K562 (cell line): ENCODE data around the gene NAV2. TPM values are rescaled to one million over a fixed set of nuclear protein-coding genes. Genes with fewer than 3 reads are reported as not detected.

Experiments used
- ATAC-seq: fragments of 200-7000 bp; cut with Tn5 transposase; 3 replicates; pipeline ENCODE4 v1.9.1; 2020; ENCODE audit warnings: moderate library complexity
- BruUV-seq: library from RNA; stranded (reverse); fragments of 400-500 nt; replicated peaks from 2 replicates; lab custom pipeline; 2021; lab: Mats Ljungman, UMichigan
- CTCF ChIA-PET: fragments of 300-600 bp; formaldehyde crosslinking; extraction: SDS; loops from one replicate; lab custom pipeline; 2021; ENCODE audit warnings: low intra/inter-chr PET ratio; lab: Yijun Ruan, JAX
- POLR2A ChIA-PET: fragments of 300-600, 350-650 bp; sonication (Branson Sonifier 250); formaldehyde crosslinking; extraction: SDS; loops from one replicate; lab custom pipeline; 2021; ENCODE audit warnings: antibody characterized with exemption, inconsistent platforms; lab: Yijun Ruan, JAX
- DNase-seq, 4 experiments: peaks; one replicate each; pipeline versions ENCODE4 v3.0.0 to v3.0.0-alpha.2; 2011 to 2018; ENCODE audit warnings: low spot score in 3 of 4, mixed read lengths in 3 of 4; ENCODE audit errors: extremely low read depth in 1 of 4
- FAIRE-seq: peaks from 2 replicates; lab custom pipeline; 2011; peaks lifted over from hg19 to GRCh38; lab: Jason Lieb, UNC
- H2AFZ ChIP-seq: 2 replicates; pipeline ENCODE4 v1.6.0; 2011; ENCODE audit warnings: low read depth, low read length, control low read depth, inconsistent platforms
- H3K27ac ChIP-seq: fragments of 200-600 bp; 3 replicates; pipeline ENCODE4 v1.8.0; 2011; ENCODE audit warnings: low read depth, mild to moderate bottlenecking, control low read depth, inconsistent platforms, low read length, moderate library complexity, mixed read lengths; ENCODE audit errors: extremely low read depth
- H3K27me3 ChIP-seq, 2 experiments: fragments of 300-600 bp in 1 of 2; 2 replicates in 1 of 2; 3 replicates in 1 of 2; pipeline versions ENCODE4 v1.6.0 to v1.8.0; 2011; ENCODE audit warnings: inconsistent platforms in 2 of 2, low read length in 2 of 2, mild to moderate bottlenecking in 1 of 2, mixed read lengths in 1 of 2, moderate library complexity in 1 of 2; ENCODE audit not compliant: control insufficient read depth in 2 of 2, insufficient read depth in 2 of 2
- H3K36me3 ChIP-seq: fragments of 300-600 bp; 3 replicates; pipeline ENCODE4 v1.8.0; 2011; ENCODE audit warnings: mild to moderate bottlenecking, low read length, inconsistent platforms; ENCODE audit not compliant: control insufficient read depth, insufficient read depth
- H3K4me1 ChIP-seq, 2 experiments: fragments of 200-600 bp in 1 of 2; replicated peaks in 1 of 2; 2 replicates in 1 of 2; 3 replicates in 1 of 2; pipeline versions ENCODE4 v1.5.1 to v1.8.0; 2011; ENCODE audit warnings: inconsistent platforms in 2 of 2, low read length in 2 of 2, mild to moderate bottlenecking in 1 of 2, mixed read lengths in 1 of 2, moderate library complexity in 1 of 2; ENCODE audit not compliant: control insufficient read depth in 2 of 2, insufficient read depth in 2 of 2
- H3K4me2 ChIP-seq: 2 replicates; pipeline ENCODE4 v1.6.1; 2011; ENCODE audit warnings: low read length, control low read depth, inconsistent platforms, mixed read lengths; ENCODE audit not compliant: insufficient read depth
- H3K4me3 ChIP-seq: fragments of 200-600 bp; sonication (generic), shearing (Covaris generic); 2 replicates; pipeline ENCODE4 v1.5.1; 2016; ENCODE audit warnings: control low read depth, inconsistent platforms
- H3K79me2 ChIP-seq: fragments of 200-600 bp; 3 replicates; pipeline ENCODE4 v1.8.0; 2011; ENCODE audit warnings: low read length, inconsistent platforms; ENCODE audit not compliant: control insufficient read depth, insufficient read depth
- H3K9ac ChIP-seq, 2 experiments: 2 replicates each; pipeline versions ENCODE4 v1.6.0 to v1.6.1; 2011; ENCODE audit warnings: low read depth in 2 of 2, low read length in 2 of 2, control low read depth in 1 of 2, inconsistent platforms in 1 of 2, mild to moderate bottlenecking in 1 of 2, mixed read lengths in 1 of 2; ENCODE audit not compliant: insufficient read depth in 1 of 2
- H3K9me1 ChIP-seq: one replicate; pipeline ENCODE4 v1.6.0; 2011; ENCODE audit warnings: inconsistent platforms, mild to moderate bottlenecking, low read length, moderate library complexity; ENCODE audit not compliant: control insufficient read depth, insufficient read depth
- H3K9me3 ChIP-seq: replicated peaks from 2 replicates; pipeline ENCODE4 v1.5.1; 2011; ENCODE audit warnings: low read depth, low read length, inconsistent platforms; ENCODE audit not compliant: control insufficient read depth, insufficient read depth
- H4K20me1 ChIP-seq: replicated peaks from 2 replicates; pipeline ENCODE4 v1.6.1; 2011; ENCODE audit warnings: low read length, inconsistent platforms, mixed read lengths; ENCODE audit not compliant: control insufficient read depth, insufficient read depth
- CEBPG ChIP-seq, 3 experiments: fragments of 200-800 bp in 1 of 3; sonication (Bioruptor generic) in 1 of 3; sonication (generic) in 1 of 3; formaldehyde crosslinking in 1 of 3; IDR thresholded peaks in 2 of 3; conservative IDR thresholded peaks in 1 of 3; 2 replicates each; pipeline versions ENCODE4 v1.6.1 to v1.8.0; 2016 to 2022; ENCODE audit warnings: missing compliant biosample characterization in 2 of 3, missing genetic modification characterization in 2 of 3, mild to moderate bottlenecking in 1 of 3, missing genetic modification reagents in 1 of 3
- FOSL1 ChIP-seq: fragments of 200-800 bp; sonication (Bioruptor generic); conservative IDR thresholded peaks from 2 replicates; pipeline ENCODE4 v1.6.1; 2016; ENCODE audit warnings: missing genetic modification characterization, missing compliant biosample characterization
- FOXJ3 ChIP-seq: sonication (generic); formaldehyde crosslinking; IDR thresholded peaks from 2 replicates; pipeline ENCODE4 v1.4.0; 2020; ENCODE audit warnings: mild to moderate bottlenecking, missing genetic modification reagents
- HNRNPH1 ChIP-seq: fragments of 200-400 bp; formaldehyde crosslinking; optimal IDR thresholded peaks from 2 replicates; pipeline ENCODE3; 2017; ENCODE audit warnings: low read depth, mild to moderate bottlenecking, low read length, moderate library complexity
- HNRNPLL ChIP-seq: fragments of 200-400 bp; formaldehyde crosslinking; IDR thresholded peaks from 2 replicates; pipeline ENCODE4 v1.6.1; 2017; ENCODE audit warnings: low read length, low read depth, mild to moderate bottlenecking; ENCODE audit not compliant: poor library complexity, severe bottlenecking
- KLF1 ChIP-seq: fragments of 450-650 bp; IDR thresholded peaks from 2 replicates; pipeline ENCODE4 v1.6.1; 2016; ENCODE audit warnings: missing genetic modification characterization, missing compliant biosample characterization
- NR2C1 ChIP-seq, 2 experiments: fragments of 450-650 bp; IDR thresholded peaks; 2 replicates each; pipeline ENCODE4 v1.6.1; 2017; ENCODE audit warnings: mild to moderate bottlenecking in 2 of 2, antibody characterized with exemption in 1 of 2, inconsistent platforms in 1 of 2, missing compliant biosample characterization in 1 of 2, missing genetic modification characterization in 1 of 2
- PPARD ChIP-seq: fragments of 250-450 bp; sonication (Bioruptor Pico); IDR thresholded peaks from 2 replicates; pipeline ENCODE4 v1.8.0; 2022; ENCODE audit warnings: inconsistent platforms, mild to moderate bottlenecking, moderate library complexity
- PRMT5 ChIP-seq: sonication (generic); formaldehyde crosslinking; IDR thresholded peaks from 2 replicates; pipeline ENCODE4 v1.5.0; 2020; ENCODE audit warnings: missing genetic modification reagents
- RAD51 ChIP-seq: fragments of 450-650 bp; IDR thresholded peaks from 2 replicates; pipeline ENCODE4 v1.7.1; 2016; ENCODE audit warnings: low read depth, mild to moderate bottlenecking, borderline replicate concordance
- SUPT5H ChIP-seq: fragments of 450-650 bp; IDR thresholded peaks from 2 replicates; pipeline ENCODE4 v1.6.1; 2016
- TEAD4 ChIP-seq, 2 experiments: sonication (generic) in 1 of 2; formaldehyde crosslinking in 1 of 2; IDR thresholded peaks; 2 replicates each; pipeline versions ENCODE4 v1.6.1 to v1.8.0; 2012 to 2022; ENCODE audit warnings: borderline replicate concordance in 1 of 2, inconsistent platforms in 1 of 2, low read length in 1 of 2, mild to moderate bottlenecking in 1 of 2, missing genetic modification reagents in 1 of 2
- XRCC4 ChIP-seq: IDR thresholded peaks from one replicate; pipeline ENCODE4 v1.6.1; 2011; ENCODE audit not compliant: insufficient read depth, insufficient read length; ENCODE audit errors: extremely low read depth
- ZSCAN29 ChIP-seq: fragments of 450-650 bp; IDR thresholded peaks from 2 replicates; pipeline ENCODE4 v1.6.1; 2017
- WGBS: fragments of 100-300 bp; shearing (Covaris generic); methylation state at CpG from one replicate; pipeline ENCODE4 v1.1.6; 2016; ENCODE audit warnings: low coverage, mixed read lengths; ENCODE audit not compliant: insufficient coverage; ENCODE audit errors: missing lambda C conversion rate; 5-methylcytosine and 5-hydroxymethylcytosine counted together
- in situ Hi-C: fragments of 300-500 bp; cut with MboI; formaldehyde crosslinking; loops from 4 replicates; pipeline ENCODE4 v1.15.0; 2018; ENCODE audit warnings: inconsistent platforms, mixed read lengths
- intact Hi-C: fragments of 100-400 bp; cut with micrococcal nuclease; formaldehyde crosslinking; loops from 2 replicates; pipeline ENCODE4 v1.14.2; 2022
- polyA plus RNA-seq, 8 experiments: library from polyadenylated mRNA; depleted of rRNA in 4 of 8; stranded (reverse) in 5 of 8; unstranded in 3 of 8; fragments of >200 nt; fragmentation: Nextera tagmentation in 2 of 8; fragmentation: Illumina TruSeq in 1 of 8; extraction: Ambion mirVana in 2 of 8; extraction: Trizol in 1 of 8; gene quantifications; 2 replicates each; pipeline versions ENCODE4 v1.2.1 to v1.2.3, GENCODE V29; 2011 to 2014; ENCODE audit warnings: inconsistent platforms in 1 of 8, missing spikeins in 1 of 8
- total RNA-seq, 7 experiments: library from RNA; depleted of rRNA in 6 of 7; stranded (reverse); fragments of >200 nt in 6 of 7; fragmentation: Illumina TruSeq in 2 of 7; extraction: Trizol in 2 of 7; gene quantifications; 2 replicates each; pipeline versions ENCODE4 v1.2.1 to v1.2.3, GENCODE V29; 2011 to 2021; ENCODE audit warnings: low replicate concordance in 1 of 7
- TF ChIP-seq, protein P1 (sequence below), 2 experiments: fragments of 450-650 bp in 1 of 2; sonication (generic) in 1 of 2; formaldehyde crosslinking in 1 of 2; IDR thresholded peaks in 1 of 2; conservative IDR thresholded peaks in 1 of 2; 2 replicates each; pipeline versions ENCODE4 v1.6.1 to v1.8.1; 2016 to 2023; ENCODE audit warnings: mild to moderate bottlenecking in 2 of 2, moderate library complexity in 2 of 2, inconsistent platforms in 1 of 2, missing genetic modification reagents in 1 of 2
- TF ChIP-seq, protein P2 (sequence below): fragments of 250-450 bp; sonication (Bioruptor Pico); IDR thresholded peaks from 2 replicates; pipeline ENCODE4 v1.8.0; 2021; ENCODE audit warnings: moderate library complexity, mild to moderate bottlenecking, inconsistent platforms

Gene NAV2
- total and polyA plus RNA-seq, 9 of the 15 experiments (the other 6 are each of a cell fraction or from before 2014, with no cell fraction given): 0.03 to 0.35 (median 0.05) TPM

DNA sequence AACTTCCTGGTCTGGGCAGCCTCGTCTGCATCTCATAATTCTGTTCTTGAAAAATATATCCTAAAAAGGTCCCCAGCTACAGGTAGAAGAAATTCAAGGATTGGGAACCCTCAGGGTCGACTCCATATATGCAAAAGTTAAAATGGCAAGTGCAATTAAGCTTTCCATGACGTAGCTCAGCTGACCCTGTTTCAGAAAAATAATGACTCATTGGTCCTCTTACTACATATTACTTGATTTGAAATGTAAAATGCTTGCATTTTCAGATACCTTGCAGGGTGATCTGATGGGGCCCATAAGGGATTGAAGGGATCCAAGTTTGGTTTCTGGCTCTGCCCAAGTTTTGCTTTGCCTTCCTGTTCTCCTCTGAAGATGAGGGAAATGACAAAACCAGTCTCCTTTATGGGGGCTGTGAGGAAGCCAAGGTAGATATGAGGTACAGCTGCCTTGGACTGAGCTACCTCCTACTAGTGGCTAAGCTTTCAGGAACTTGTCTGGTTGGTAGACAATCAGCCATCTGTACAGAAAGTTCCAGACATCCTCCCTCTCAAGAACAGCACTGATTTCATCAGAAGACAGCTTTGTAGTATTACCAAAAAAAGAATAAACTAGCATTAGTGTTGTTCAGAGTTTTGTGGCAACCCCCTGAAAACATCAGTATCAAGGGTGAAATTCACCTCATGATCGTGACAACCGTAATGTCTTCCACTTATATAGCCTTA, 270.3 kb downstream of the NAV2 start (continued):
- TF ChIP-seq FOSL1 (tag) (peak; percentile 51), NR2C1 (IDR thresholded peaks at IDR 0.05) (no peak), NR2C1 (tag; IDR thresholded peaks at IDR 0.05) (peak; percentile 32; the same call in 1 of the 2 replicates)
- TF ChIP-seq, protein P1, sequence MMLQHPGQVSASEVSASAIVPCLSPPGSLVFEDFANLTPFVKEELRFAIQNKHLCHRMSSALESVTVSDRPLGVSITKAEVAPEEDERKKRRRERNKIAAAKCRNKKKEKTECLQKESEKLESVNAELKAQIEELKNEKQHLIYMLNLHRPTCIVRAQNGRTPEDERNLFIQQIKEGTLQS (IDR thresholded peaks at IDR 0.05): peak; percentile 66
- TF ChIP-seq, protein P1 (CRISPR knock-in tag; conservative IDR thresholded peaks at IDR 0.05): no peak

DNA sequence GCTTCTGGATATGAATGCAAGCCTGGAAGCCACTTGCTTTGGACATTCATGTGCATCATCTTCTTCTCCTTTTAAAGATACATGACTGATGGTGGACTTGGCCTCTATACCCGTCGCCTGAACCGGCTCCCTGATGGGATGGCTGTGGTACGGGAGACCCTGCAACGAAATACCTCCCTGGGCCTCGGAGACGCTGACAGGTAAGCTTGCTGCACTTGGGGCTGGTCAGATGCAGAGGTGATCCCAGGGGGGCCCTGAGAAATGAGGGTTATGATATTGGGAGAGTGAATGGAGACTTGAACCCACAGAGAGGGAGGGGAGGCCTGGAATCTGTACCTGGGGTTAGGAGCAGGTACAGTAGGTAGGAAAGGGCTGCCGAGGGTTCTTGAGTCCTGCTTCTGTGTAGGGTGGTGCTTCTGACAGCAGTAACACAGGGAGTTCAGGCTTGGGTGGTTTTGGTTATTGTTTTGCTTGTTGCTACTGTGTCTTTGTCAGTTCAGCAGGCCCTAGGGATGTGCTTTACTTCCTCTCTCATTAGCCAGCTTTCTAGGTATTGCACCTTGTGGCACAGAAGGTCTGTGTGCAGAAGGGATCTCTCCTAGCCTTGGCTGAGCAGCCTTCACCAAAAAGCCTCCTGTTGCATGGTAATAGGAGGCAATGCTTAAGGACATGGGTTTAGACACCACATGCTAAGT, 271.6 kb downstream of the NAV2 start:
- FAIRE-seq (no peak), ATAC-seq (no peak), DNase-seq (no peak)
- Histone ChIP-seq H3K9me3 (no peaks in the 10 kb centered on the region), H3K36me3 (no peaks in the 10 kb centered on the region), H3K9me1 (no peaks in the 10 kb centered on the region), H2AFZ (no peak overlapping the region), H3K79me2 (no peaks in the 10 kb centered on the region), H3K9ac (no peak overlapping the region), H3K4me1 (peaks cover 13 to 50% of the 10 kb centered on the region in 2 experiments), H3K27me3 (no peaks in the 10 kb centered on the region), H3K4me2 (no peak overlapping the region), H4K20me1 (no peaks in the 10 kb centered on the region), H3K4me3 (no peak overlapping the region), H3K27ac (no peak overlapping the region)
- BruUV-seq: no TSS peak
- WGBS: 86% methylated on average over 7 of the region's 8 CpGs
- ChIA-PET CTCF (no interaction called here), POLR2A (interaction anchor here (0.8 kb wide), 1 partner anchor 11 kb away, joined by 3 read pairs; no protein-coding TSS in a partner anchor)
- intact Hi-C loops (no loop called here), in situ Hi-C loops (no loop called here)
- TF ChIP-seq HNRNPH1 (no peak), SUPT5H (no peak), FOXJ3 (CRISPR knock-in tag) (no peak), KLF1 (tag) (no peak), TEAD4 (IDR thresholded peaks at IDR 0.05; ENCODE audit: low read length) (no peak), TEAD4 (CRISPR knock-in tag; IDR thresholded peaks at IDR 0.05; ENCODE audit: borderline replicate concordance) (no peak), ZSCAN29 (no peak), PPARD (CRISPR knock-in tag) (no peak), RAD51 (no peak), PRMT5 (CRISPR knock-in tag) (no peak), XRCC4 (no peak), CEBPG (CRISPR knock-in tag; IDR thresholded peaks at IDR 0.05) (no peak), CEBPG (tag; conservative IDR thresholded peaks at IDR 0.05 in 1 of 2, IDR thresholded peaks at IDR 0.05 in 1 of 2) (no peak), HNRNPLL (no peak)
- TF ChIP-seq, protein P2, sequence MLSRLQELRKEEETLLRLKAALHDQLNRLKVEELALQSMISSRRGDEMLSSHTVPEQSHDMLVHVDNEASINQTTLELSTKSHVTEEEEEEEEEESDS: no peak
